Hepatocyte (in vitro differentiated cells): Measurements from ENCODE around the gene PDE4B. TPM values are rescaled to one million over a fixed set of nuclear protein-coding genes. Genes with fewer than 3 reads are reported as not detected.

Experiments
- DNase-seq: peaks from one replicate; pipeline ENCODE4 v3.0.0-alpha.2; 2016; ENCODE audit warnings: low spot score
- H2AFZ ChIP-seq: fragments of 200-600 bp; sonication (generic); 2 replicates; pipeline ENCODE4 v1.6.0; 2016; ENCODE audit warnings: antibody characterized with exemption, mild to moderate bottlenecking
- H3K27ac ChIP-seq: fragments of 200-600 bp; sonication (generic); 2 replicates; pipeline ENCODE4 v1.5.1; 2016; ENCODE audit warnings: mild to moderate bottlenecking
- H3K27me3 ChIP-seq: fragments of 200-600 bp; sonication (generic); 2 replicates; pipeline ENCODE4 v1.6.1; 2016
- H3K36me3 ChIP-seq: fragments of 200-600 bp; sonication (generic); replicated peaks from 2 replicates; pipeline ENCODE4 v1.5.1; 2016; ENCODE audit warnings: low read depth; ENCODE audit not compliant: insufficient read depth
- H3K4me1 ChIP-seq: fragments of 200-600 bp; sonication (generic); 2 replicates; pipeline ENCODE4 v1.5.1; 2016; ENCODE audit warnings: mild to moderate bottlenecking, moderate library complexity; ENCODE audit not compliant: insufficient read depth
- H3K4me2 ChIP-seq: fragments of 200-600 bp; sonication (generic); 2 replicates; pipeline ENCODE4 v1.6.0; 2016
- H3K4me3 ChIP-seq: fragments of 200-600 bp; sonication (generic); 2 replicates; pipeline ENCODE4 v1.5.1; 2016; ENCODE audit warnings: mild to moderate bottlenecking
- H3K79me2 ChIP-seq: fragments of 200-600 bp; sonication (generic); 2 replicates; pipeline ENCODE4 v1.6.0; 2017; ENCODE audit warnings: mild to moderate bottlenecking
- H3K9me2 ChIP-seq: fragments of 200-600 bp; sonication (generic); replicated peaks from 2 replicates; pipeline ENCODE4 v1.6.0; 2017; ENCODE audit warnings: mild to moderate bottlenecking; ENCODE audit not compliant: insufficient read depth
- H3K9me3 ChIP-seq: fragments of 200-600 bp; sonication (generic); 2 replicates; pipeline ENCODE4 v1.5.1; 2016; ENCODE audit warnings: low read depth, mild to moderate bottlenecking
- H4K20me1 ChIP-seq: fragments of 200-600 bp; sonication (generic); 2 replicates; pipeline ENCODE4 v1.6.0; 2016; ENCODE audit warnings: mild to moderate bottlenecking; ENCODE audit not compliant: insufficient read depth, poor library complexity, severe bottlenecking
- EZH2 ChIP-seq: fragments of 200-600 bp; sonication (generic); IDR thresholded peaks from 2 replicates; pipeline ENCODE4 v1.6.1; 2016; ENCODE audit warnings: antibody characterized with exemption, mild to moderate bottlenecking, borderline replicate concordance
- EZH2phosphoT487 ChIP-seq: fragments of 200-600 bp; sonication (generic); IDR thresholded peaks from one replicate; pipeline ENCODE4 v1.6.1; 2018; ENCODE audit warnings: antibody characterized with exemption, mild to moderate bottlenecking, low read depth, moderate library complexity; ENCODE audit not compliant: unreplicated experiment, severe bottlenecking
- WGBS: methylation state at CpG from one replicate; pipeline ENCODE4 v1.1.6; 2016; ENCODE audit warnings: low lambda C conversion rate; ENCODE audit errors: missing lambda C conversion rate; 5-methylcytosine and 5-hydroxymethylcytosine counted together
- polyA plus RNA-seq: library from polyadenylated mRNA; unstranded; fragments of >200 nt; fragmentation: Nextera tagmentation; extraction: Ambion mirVana; gene quantifications from 2 replicates; pipeline ENCODE4 v1.2.1, GENCODE V29; 2016
- total RNA-seq: library from RNA; depleted of rRNA; stranded (reverse); fragments of >200 nt; gene quantifications from 2 replicates; pipeline ENCODE4 v1.2.3, GENCODE V29; 2014
- TF ChIP-seq, protein P1 (sequence below): fragments of 200-600 bp; sonication (generic); IDR thresholded peaks from 2 replicates; pipeline ENCODE4 v1.5.1; 2016; ENCODE audit warnings: antibody characterized with exemption, mild to moderate bottlenecking; ENCODE audit not compliant: poor library complexity

The PDE4B gene
- total and polyA plus RNA-seq, 2 experiments from 2014 or later = 1.8 to 3.4 TPM

GRCh38 chr1:66012106-66012784, 219.6 kb downstream of the PDE4B start:
- H3K36me3 ChIP-seq = no peaks in the 10 kb centered on the region
- no peaks in the 10 kb centered on the region for H3K79me2 ChIP-seq
- no peaks in the 10 kb centered on the region for H4K20me1 ChIP-seq
- DNase-seq = no peak
- H3K27ac ChIP-seq = no peak overlapping the region
- no peaks in the 10 kb centered on the region for H3K4me1 ChIP-seq
- H3K9me2 ChIP-seq = no peaks in the 10 kb centered on the region
- 47% methylated on average over 3 of the region's 3 CpGs for WGBS
- no peaks in the 10 kb centered on the region for H3K9me3 ChIP-seq
- H3K27me3 ChIP-seq = peaks cover 3% of the 10 kb centered on the region
- no peak overlapping the region for H3K4me2 ChIP-seq
- H3K4me3 ChIP-seq = no peak overlapping the region
- no peak overlapping the region for H2AFZ ChIP-seq
- TF ChIP-seq, protein P1, sequence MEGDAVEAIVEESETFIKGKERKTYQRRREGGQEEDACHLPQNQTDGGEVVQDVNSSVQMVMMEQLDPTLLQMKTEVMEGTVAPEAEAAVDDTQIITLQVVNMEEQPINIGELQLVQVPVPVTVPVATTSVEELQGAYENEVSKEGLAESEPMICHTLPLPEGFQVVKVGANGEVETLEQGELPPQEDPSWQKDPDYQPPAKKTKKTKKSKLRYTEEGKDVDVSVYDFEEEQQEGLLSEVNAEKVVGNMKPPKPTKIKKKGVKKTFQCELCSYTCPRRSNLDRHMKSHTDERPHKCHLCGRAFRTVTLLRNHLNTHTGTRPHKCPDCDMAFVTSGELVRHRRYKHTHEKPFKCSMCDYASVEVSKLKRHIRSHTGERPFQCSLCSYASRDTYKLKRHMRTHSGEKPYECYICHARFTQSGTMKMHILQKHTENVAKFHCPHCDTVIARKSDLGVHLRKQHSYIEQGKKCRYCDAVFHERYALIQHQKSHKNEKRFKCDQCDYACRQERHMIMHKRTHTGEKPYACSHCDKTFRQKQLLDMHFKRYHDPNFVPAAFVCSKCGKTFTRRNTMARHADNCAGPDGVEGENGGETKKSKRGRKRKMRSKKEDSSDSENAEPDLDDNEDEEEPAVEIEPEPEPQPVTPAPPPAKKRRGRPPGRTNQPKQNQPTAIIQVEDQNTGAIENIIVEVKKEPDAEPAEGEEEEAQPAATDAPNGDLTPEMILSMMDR = no peak
- TF ChIP-seq EZH2 (no peak), EZH2phosphoT487 (no peak)

DNA sequence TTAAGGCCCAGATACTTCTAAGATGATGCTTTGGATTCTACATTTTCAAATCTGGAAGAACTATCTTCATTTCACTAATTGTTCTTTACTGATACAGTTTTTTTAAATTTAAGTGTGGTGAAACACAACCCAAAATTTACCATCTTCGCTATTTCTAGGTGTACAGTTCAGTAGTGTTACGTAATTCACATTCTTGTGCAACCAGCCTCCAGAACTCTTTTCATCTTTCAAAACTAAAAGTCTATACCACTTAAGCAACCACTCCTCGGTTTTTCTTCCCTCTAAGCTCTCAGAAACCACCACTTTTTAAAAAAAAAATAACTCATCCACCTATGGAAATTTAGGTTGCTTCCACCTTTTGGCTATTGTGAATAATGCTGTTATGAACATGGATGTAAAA, 220.7 kb downstream of the PDE4B start:
- 75% methylated on average over 3 of the region's 3 CpGs for WGBS
- H4K20me1 ChIP-seq = no peaks in the 10 kb centered on the region
- TF ChIP-seq EZH2phosphoT487 = no peak
- TF ChIP-seq, protein P1 = no peak
- TF ChIP-seq EZH2 = no peak
- H3K79me2 ChIP-seq = no peaks in the 10 kb centered on the region
- no peaks in the 10 kb centered on the region for H3K9me2 ChIP-seq
- H3K4me2 ChIP-seq = no peak overlapping the region
- H3K27me3 ChIP-seq = peaks cover 3% of the 10 kb centered on the region
- no peak overlapping the region for H2AFZ ChIP-seq
- no peaks in the 10 kb centered on the region for H3K36me3 ChIP-seq
- no peaks in the 10 kb centered on the region for H3K9me3 ChIP-seq
- no peak overlapping the region for H3K27ac ChIP-seq
- no peak overlapping the region for H3K4me3 ChIP-seq
- DNase-seq = no peak
- no peaks in the 10 kb centered on the region for H3K4me1 ChIP-seq

DNA sequence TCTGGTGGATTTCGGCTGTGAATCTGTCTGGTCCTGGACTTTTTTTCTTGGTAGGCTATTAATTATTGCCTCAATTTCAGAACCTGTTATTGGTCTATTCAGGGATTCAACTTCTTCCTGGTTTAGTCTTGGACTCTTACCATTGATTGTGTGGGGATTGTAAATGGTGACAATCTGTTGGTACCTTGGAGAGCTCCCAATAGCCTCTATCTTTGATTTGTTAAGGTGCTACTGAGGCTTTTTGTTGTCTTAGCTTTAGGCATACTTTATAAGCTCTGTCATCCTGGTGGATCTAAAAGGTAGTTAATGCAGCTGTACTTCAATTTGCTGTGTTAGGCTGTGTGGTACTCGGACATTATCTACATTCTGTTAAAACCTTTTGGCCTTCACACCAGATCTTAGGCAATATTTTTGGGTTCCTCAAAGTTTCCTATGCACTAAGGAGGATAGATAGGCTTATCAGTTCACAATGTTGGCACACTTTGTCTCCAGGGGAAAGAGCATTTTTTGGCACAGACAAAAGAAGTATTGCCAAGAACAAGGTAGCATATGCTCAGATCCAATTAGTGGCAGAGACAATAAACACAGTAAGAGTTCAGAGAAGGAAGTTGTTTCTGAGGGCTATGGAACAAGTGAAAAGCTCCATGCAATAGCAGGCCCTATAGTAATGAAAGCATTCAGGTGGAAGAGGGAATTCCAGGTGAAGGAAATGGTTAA, 230.4 kb downstream of the PDE4B start:
- H3K9me2 ChIP-seq = no peaks in the 10 kb centered on the region
- peak; percentile 19 for DNase-seq
- H3K27ac ChIP-seq = no peak overlapping the region
- H3K4me1 ChIP-seq = no peaks in the 10 kb centered on the region
- H3K4me2 ChIP-seq = no peak overlapping the region
- WGBS = 90% methylated on average over 2 of the region's 2 CpGs
- no peaks in the 10 kb centered on the region for H3K79me2 ChIP-seq
- no peaks in the 10 kb centered on the region for H3K9me3 ChIP-seq
- H4K20me1 ChIP-seq = no peaks in the 10 kb centered on the region
- H3K4me3 ChIP-seq = no peak overlapping the region
- TF ChIP-seq EZH2phosphoT487 (no peak), EZH2 (no peak)
- TF ChIP-seq, protein P1 = no peak
- no peaks in the 10 kb centered on the region for H3K36me3 ChIP-seq
- H3K27me3 ChIP-seq = no peaks in the 10 kb centered on the region
- H2AFZ ChIP-seq = no peak overlapping the region
